Fibroblast of mammary gland (primary cell): ENCODE results near the gene ACER3.

Experiments
- DNase-seq: peaks from one replicate; pipeline ENCODE4 v3.0.0-alpha.2; 2010; ENCODE audit warnings: low read depth
- H3K4me3 ChIP-seq: 2 replicates; pipeline ENCODE4 v1.5.1; 2011; ENCODE audit warnings: low read depth, mild to moderate bottlenecking, low read length, moderate library complexity; ENCODE audit not compliant: control insufficient read depth
- TF ChIP-seq, protein P1 (sequence below): conservative IDR thresholded peaks from 2 replicates; pipeline ENCODE4 v1.5.1; 2011; ENCODE audit warnings: low read depth, low read length, inconsistent platforms; ENCODE audit not compliant: control insufficient read depth, insufficient read depth

ACER3 gene

DNA sequence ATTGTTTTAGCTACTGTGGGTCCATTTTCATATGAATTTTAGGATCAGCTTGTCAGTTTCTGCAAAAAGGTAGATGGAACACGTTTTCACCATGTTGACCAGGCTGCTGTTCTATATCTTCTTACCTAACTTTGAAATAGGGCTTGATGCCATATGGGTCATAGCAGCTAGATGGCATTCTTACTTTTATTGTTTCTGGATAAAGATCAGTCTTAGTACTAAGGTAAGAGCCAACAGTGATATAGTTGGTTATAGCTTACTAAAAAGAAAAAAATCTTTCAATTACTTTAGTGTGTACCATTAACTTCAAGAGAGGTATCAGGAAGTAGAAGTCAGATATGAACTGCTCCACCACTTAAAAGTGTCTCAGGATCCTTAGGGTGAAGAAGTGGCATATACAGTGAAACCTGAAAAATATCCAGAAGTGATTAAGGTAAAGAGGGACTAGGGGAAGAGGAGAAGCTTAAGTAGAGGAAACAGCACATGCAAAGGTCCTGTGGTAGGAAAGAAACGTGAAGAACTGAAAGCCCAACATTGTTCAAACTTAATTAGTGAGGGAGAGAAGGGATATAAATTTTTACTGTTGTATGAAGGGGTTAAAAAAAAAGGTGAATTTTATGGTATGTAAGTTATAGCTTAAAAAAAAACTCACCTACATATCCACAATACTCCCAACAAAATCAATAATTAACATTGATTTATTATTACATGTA lies 113.6 kb downstream of the ACER3 start:
- TF ChIP-seq, protein P1, sequence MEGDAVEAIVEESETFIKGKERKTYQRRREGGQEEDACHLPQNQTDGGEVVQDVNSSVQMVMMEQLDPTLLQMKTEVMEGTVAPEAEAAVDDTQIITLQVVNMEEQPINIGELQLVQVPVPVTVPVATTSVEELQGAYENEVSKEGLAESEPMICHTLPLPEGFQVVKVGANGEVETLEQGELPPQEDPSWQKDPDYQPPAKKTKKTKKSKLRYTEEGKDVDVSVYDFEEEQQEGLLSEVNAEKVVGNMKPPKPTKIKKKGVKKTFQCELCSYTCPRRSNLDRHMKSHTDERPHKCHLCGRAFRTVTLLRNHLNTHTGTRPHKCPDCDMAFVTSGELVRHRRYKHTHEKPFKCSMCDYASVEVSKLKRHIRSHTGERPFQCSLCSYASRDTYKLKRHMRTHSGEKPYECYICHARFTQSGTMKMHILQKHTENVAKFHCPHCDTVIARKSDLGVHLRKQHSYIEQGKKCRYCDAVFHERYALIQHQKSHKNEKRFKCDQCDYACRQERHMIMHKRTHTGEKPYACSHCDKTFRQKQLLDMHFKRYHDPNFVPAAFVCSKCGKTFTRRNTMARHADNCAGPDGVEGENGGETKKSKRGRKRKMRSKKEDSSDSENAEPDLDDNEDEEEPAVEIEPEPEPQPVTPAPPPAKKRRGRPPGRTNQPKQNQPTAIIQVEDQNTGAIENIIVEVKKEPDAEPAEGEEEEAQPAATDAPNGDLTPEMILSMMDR: no peak
- no peak overlapping the region for H3K4me3 ChIP-seq
- DNase-seq: no peak

GRCh38 chr11:76975513-76975912 lies 114.8 kb downstream of the ACER3 start:
- DNase-seq: no peak
- TF ChIP-seq, protein P1: no peak
- no peak overlapping the region for H3K4me3 ChIP-seq

DNA sequence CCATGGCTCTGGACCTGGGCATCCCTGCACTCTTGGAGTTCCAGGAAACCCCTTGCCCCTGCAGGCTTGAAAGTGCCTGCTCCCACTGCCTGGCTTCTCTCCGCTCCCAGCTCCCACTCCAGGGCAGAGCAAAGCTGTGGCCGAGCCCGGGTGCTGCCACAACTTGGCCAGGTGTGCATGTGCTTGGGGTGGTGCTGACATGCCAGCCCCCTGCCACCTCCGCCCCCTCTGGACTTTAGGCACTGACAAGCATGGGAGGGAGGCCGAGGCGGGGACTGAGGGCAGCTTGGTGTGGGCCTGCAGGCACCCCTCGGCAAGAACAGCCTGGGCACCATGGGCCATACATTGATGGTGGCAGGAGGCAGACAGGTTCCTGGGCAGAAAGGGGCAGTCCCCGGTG lies 117.1 kb downstream of the ACER3 start:
- no peak for DNase-seq
- TF ChIP-seq, protein P1: no peak
- no peak overlapping the region for H3K4me3 ChIP-seq

DNA sequence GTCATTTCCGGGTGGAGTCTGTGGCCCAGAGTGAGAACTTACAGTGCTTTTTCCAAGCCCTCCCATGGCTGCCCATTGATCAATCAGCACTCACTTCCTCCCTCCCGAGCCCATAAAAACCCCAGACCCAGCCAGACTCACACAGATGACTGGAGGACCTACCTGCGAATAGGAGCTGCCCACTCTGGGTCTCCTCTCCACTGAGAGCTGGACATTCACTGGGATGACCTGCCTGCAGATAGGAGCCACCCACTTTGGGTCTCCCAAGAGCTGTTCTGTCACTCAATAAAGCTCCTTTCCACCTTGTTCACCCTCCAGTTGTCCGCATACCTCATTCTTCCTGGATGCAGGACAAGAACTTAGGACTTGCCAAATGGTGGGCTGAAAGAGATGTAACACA lies 117.5 kb downstream of the ACER3 start:
- no peak overlapping the region for H3K4me3 ChIP-seq
- TF ChIP-seq, protein P1: no peak
- no peak for DNase-seq

DNA sequence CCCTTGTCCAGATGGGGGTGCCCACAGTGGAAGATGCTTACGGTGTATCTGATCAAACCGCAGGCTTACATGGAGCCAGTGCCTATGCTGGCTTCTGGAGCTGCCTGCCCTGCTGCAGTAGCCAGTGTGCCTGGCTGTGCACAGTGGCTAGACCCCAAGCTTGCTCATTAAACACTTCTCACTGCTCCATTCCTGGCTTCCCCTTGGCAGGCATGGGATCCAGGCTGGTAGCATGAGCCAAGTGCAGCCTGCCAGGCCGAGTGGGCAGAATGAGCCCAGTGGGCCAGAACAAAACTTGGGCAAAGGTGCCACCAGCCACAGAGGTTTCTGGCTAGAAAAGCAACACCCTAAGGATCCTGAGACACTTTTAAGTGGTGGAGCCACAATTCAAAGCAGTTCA lies 118.1 kb downstream of the ACER3 start:
- H3K4me3 ChIP-seq: no peak overlapping the region
- DNase-seq: no peak
- TF ChIP-seq, protein P1: no peak

DNA sequence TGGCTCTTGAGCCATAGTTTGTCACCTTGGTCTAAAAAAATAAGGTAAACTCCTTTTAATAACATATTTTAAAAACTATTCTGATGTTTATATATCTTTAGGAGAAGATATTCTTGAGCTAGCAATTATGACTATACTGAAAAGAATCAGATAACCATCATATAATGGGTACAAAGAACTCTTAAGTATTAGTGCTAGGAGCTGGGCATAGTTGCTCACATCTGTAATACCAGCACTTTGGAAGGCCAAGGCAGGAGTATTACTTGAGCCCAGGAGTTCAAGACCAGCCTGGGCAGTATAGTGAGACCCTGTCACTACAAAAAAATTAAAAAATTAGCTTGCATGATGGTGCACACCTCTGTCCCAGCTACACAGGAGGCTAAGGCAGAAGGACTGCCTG lies 119.5 kb downstream of the ACER3 start:
- TF ChIP-seq, protein P1: no peak
- no peak for DNase-seq
- no peak overlapping the region for H3K4me3 ChIP-seq

DNA sequence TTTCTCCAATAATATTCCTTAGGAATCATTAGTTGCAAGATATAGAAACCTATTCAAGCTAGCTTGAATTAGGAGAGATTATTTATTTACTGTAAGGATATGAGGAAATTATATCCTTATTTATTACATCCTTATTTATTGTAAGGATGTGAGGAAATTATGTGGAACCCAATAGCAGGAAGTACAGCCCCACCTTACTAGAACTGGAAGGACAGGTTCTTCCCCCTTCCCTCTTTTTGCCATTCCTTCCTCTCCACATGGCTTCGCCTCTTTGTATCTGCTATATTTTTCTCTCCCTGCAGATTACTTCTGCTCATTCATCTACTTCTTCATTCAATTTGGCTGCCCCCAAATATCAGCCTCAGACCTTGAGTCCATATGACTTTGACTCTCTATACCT lies 124.0 kb downstream of the ACER3 start:
- H3K4me3 ChIP-seq: no peak overlapping the region
- no peak for DNase-seq
- TF ChIP-seq, protein P1: no peak
